Gastrocnemius medialis (tissue), 4 donors: ENCODE measurements around the gene DNAH3.

ENCODE experiments used
- CTCF ChIP-seq, 5 experiments: fragments of 450-650 bp in 3 of 5; fragments of 200-600 bp in 2 of 5; sonication (generic) in 2 of 5; IDR thresholded peaks in 4 of 5; conservative IDR thresholded peaks in 1 of 5; 1 replicate in 4 of 5; 2 replicates in 1 of 5; pipeline ENCODE4 v1.5.1; 2016 to 2019; ENCODE audit warnings: antibody characterized with exemption in 5 of 5, mild to moderate bottlenecking in 3 of 5, moderate library complexity in 3 of 5
- POLR2A ChIP-seq, 2 donors: fragments of 450-650 bp; IDR thresholded peaks; one replicate each; pipeline ENCODE4 v1.6.1; 2017; ENCODE audit warnings: antibody characterized with exemption in 2 of 2, mild to moderate bottlenecking in 2 of 2, moderate library complexity in 2 of 2

- TF ChIP-seq CTCF (IDR thresholded peaks at IDR 0.05 in 4 of 5, conservative IDR thresholded peaks at IDR 0.05 in 1 of 5) (no peak), POLR2A (IDR thresholded peaks at IDR 0.05) (no peak)
These were observed 204.5 kb downstream of the DNAH3 start for GRCh38 chr16:20946015-20946629.
